Caki2 (cell line): ENCODE measurements around the gene CYP11A1. TPM values are rescaled to one million over a fixed set of nuclear protein-coding genes. Genes with fewer than 3 reads are reported as not detected.

Source experiments
- DNase-seq: peaks from one replicate; pipeline ENCODE4 v3.0.0-alpha.2; 2015; ENCODE audit warnings: low read depth
- in situ Hi-C: cut with HindIII; loops from 2 replicates; pipeline ENCODE4 v1.10.0; 2016; ENCODE audit warnings: low sequenced_read_pairs, low pct_unique_long_range_greater_than_20kb, mixed read lengths
- total RNA-seq: library from RNA; depleted of rRNA; stranded (reverse); fragments of >200 nt; shearing (Covaris generic); gene quantifications from 2 replicates; pipeline ENCODE4 v1.2.3, GENCODE V29; 2014; ENCODE audit warnings: low replicate concordance

The CYP11A1 gene
- total RNA-seq, 1 experiment from 2014 or later: not detected

DNA sequence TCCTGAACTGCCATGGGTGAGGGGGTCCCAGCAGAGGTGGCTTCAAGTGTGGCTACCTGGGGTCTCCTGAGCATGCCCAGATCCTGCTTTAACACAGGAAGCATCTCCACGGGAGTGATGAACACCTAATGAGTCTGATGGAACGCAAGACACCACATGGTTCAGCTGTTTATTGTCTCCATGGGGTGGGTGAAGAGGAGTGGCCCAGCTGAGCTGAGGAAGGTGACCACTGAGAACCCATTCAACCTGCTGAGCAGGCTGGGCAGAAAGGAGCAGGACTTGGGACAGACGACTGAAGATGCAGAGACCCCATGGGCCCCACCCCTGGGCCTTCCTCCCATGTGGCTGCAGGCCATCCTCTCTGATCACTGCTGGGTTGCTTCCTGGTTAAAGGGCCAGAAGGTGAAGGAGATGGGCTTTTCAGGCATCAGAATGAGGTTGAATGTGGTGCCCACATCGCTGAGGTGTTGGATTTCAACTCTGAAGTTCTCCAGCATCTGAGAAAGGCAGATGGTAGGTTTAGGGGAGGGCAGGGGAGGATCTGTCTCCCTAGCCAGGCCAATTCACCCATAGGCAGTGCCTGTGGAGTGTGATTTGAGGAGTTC is 29.7 kb downstream of the CYP11A1 start:
- no peak for DNase-seq
- in situ Hi-C loops: no loop called here

DNA sequence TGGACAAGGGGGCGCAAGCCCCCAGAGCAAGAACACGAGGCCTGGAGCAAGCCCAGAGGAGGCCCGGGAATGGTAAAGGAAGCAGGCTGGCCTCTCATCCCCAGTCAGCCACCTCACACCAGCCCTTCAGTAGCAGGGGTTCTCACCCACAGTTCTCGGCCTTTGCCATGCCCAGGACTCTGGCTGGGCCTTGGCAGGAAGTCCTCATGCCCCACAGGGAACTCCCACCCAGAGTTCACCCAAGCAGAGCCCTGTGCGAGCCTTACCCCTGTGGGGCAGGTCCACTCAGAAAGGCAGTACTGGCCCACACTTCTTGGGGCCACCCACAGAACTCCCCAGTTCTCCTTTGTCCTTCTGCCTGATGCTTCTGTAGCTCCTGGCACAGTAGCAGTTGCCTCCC is 30.3 kb downstream of the CYP11A1 start:
- in situ Hi-C loops: no loop called here

DNA sequence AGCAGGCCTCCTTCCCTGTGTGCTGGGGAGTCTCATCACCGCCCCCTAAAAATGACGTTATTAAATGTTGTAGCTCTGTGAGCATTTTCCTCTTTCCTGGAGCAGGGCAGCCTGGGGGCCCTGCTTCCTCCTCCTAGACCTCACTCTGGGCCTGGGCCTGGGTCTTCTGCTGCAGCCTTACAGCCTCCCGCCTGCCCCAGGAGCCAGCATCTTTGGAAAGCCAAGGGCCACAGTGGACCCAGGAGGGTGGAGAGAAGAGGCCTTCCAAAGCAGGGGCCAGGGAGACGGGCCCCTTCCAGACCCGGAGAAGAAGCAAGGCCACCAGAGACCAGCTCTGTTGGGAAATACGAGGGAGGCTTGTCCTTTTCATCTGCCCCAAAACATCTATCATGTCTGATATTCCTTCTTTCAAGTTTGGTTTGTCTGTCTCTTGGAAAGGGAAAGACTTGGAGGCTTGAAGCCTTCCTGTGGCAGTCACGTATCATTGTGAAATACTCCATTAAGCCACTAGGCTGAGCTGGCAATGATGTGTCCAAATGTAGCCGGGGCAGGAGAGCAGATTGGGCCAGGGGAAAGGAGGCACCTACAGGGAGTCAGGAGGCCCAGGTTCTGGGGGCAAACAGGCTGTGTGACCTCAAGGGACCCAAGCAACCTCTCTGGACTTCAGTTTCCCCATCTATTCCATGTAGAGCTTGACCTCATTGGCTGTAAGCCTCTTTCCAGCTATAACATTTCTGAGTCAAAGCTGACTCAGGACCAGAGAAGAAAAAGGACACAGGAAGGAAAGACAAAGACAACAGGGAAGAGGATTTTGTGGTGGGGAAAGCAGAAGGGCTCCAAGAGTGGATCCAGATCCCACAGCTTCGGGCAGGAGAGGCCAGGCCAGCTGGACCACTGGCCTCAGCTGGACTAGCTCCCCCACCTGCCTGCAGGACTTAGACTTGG is 31.1 kb downstream of the CYP11A1 start:
- no peak for DNase-seq
- in situ Hi-C loops: no loop called here

More for the DNA sequence above, 30.3 kb downstream of the CYP11A1 start:
- no peak for DNase-seq

DNA sequence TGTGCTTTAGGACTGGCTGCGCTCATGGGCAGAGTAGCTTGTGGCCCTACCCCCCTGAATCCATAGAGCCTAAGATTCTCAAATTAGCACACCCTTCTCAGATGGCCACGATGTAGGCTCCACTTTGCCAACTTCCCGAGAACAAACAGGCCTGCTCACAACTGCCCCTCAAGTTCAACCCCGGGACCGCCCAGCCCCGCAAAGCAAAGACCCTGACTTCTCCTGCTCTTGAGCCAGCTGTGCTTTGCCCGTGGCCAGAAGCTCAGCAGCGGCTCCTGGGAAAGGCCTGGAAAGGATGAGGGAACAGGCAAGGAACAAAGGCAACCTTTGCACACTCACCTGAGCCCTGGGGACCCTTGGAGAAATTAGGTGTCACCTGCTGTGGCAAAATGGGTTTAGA is 32.0 kb downstream of the CYP11A1 start:
- in situ Hi-C loops: no loop called here
- DNase-seq: no peak

DNA sequence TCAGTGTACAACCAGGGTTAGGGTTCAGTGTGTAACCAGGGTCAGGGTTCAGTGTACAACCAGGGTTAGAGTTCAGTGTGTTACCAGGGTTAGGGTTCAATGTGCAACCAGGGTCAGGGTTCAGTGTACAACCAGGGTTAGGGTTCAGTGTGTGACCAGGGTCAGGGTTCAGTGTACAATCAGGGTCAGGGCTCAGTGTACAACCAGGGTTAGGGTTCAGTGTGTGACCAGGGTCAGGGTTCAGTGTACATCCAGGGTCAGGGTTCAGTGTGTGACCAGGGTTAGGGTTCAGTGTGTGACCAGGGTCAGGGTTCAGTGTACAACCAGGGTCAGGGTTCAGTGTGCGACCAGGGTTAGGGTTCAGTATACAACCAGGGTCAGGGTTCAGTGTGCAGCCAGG is 33.3 kb downstream of the CYP11A1 start:
- in situ Hi-C loops: no loop called here
- DNase-seq: no peak

DNA sequence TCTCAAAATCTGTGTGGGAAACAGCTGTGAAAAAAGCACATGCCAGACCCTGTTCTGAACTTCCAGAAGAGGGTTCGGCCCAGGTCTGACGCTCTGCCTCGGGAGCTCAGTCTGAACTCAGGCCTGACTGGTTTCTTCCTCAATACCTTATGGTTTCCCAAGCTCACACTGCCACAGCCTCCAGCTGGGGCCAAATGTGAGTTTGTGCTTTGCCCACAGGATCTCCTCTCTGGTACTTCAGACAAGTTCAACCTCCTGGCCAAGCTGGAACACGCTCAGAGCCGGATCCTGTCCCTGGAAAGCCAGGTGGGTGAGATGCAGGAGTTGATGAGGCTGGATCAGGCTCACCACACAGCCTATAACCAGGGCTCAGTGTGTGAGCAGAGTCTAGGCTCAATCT is 33.8 kb downstream of the CYP11A1 start:
- in situ Hi-C loops: no loop called here
- DNase-seq: no peak

DNA sequence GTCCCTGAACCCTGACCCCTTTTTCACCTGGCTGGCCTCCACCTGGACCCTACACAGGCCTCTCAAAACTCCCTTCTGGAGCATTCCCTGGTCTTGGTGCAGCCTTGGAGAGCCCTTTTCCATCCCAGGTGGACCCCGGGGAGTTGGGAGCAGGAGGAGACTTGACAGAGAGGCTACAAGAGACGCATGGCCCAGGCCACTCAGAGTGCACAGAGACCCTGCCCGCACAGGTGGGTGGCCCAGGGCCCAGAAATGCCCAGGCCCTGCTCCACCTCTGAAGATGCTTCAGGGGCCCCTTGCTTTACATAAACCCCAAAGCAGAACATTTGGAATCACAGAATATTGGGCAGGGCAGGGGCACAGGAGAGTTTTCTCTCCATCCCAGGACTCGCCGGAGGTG is 34.4 kb downstream of the CYP11A1 start:
- in situ Hi-C loops: no loop called here
- DNase-seq: no peak

DNA sequence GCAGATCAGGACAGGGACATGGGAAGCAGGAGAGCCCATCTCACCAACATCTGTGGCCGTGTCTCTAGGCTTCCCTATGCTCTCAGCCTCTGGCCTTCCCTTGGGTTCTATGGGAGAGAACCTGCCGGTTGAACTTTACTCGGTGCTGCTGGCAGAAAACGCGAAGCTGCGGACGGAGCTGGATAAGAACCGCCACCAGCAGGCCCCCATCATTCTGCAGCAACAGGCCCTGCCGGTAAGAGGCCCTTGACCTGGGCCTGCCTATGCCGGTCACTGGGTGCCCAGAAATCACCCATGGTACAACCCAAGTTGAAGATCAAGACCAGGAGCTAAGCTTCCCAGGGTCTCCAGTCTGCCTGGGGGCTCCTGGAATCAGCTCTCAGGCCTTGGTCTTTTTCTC is 34.8 kb downstream of the CYP11A1 start:
- in situ Hi-C loops: no loop called here
- no peak for DNase-seq

DNA sequence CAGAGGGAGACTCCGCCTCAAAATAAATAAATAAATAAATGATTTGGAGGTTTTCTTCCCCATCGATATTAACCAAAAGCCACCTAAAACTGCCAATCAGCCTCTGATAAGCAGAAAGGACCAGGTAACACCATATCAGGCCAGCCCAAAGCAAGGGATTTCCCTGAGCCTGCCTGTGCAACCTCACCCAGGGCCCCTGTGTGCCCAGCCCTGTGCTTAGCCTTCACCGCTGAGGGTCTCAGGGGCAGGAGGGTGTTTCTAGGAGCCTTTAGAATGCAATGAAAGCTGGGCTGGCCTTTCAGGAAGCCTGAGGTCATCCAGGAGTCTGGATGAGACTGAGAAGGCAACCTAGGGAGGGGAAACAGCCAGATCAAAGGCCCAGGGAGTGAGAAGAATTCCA is 35.4 kb downstream of the CYP11A1 start:
- in situ Hi-C loops: no loop called here
- DNase-seq: no peak

DNA sequence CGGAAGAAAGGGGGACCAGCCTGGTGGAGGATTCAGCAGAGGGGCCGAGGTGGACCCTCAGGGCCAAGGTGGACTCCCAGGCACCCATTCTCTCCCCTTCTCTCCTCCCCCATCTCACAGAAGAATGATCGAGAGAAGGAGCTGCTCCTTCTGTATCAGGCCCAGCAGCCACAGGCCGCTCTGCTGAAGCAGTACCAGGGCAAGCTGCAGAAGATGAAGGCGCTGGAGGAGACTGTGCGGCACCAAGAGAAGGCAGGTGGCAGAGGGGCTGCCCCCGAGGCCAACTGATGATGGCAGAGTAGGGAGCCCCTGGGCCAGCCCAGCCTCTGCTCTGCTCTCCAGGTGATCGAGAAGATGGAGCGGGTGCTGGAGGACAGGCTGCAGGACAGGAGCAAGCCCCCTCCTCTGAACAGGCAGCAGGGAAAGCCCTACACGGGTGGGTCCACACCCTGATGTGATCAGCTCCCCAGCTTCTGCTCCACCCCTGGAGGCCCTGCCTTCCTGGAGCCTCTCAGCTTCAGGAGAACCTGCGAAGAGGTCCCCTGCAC is 36.5 kb downstream of the CYP11A1 start:
- DNase-seq: no peak
- in situ Hi-C loops: no loop called here

DNA sequence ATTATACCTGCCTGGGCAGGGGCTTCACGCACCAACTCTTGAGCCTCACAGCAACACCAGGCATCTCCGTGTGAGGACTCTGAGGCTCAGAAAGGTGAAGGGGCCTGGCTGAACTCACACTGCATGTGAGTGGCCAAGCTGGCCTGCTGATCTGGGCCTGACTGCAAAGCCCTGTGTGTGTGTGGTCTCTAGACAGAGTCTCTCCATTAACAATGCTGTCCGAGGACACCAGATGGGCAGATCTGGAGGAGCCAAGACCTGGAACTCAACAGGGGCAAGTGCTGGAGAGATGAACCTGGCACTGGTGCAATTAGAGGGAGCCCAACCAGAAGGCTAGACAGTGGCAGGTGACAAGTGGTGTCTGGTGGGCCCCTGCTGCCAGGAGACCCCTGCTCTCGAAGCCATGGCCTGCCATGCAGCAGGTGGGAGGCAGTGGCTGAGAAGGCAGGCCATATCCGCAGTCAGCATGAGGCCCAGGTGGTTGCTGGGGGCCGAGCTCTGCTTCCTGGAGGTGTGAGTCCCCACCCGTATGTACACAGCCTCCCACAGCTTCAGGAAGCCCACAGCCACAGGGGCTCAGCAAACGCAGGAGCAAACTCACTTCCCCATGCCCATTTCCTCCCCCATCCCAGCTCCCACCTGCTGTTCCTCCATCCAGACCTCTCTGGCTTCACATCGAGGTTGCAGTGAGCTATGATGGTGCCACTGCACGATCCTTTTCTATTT is 39.0 kb downstream of the CYP11A1 start:
- in situ Hi-C loops: no loop called here
- no peak for DNase-seq

DNA sequence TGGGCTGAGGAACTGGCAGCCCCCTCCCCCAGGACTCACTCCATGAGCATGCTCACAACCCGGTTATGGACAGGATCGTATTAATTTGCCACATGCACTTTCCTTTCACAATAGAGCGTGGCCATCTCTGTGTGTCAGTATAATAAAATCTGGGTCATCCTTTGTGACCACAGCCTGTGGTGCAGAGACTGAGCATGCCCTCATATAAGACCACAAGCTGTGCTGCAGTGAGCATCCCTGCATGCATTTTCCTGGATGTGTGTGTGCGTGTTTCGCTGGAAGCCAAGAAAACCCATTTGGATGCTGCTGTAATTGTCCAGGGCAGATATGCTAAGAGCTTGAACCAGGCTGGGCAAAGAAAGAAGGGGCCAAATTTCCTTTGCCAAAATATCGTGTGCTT is 39.7 kb downstream of the CYP11A1 start:
- no peak for DNase-seq
- in situ Hi-C loops: no loop called here

DNA sequence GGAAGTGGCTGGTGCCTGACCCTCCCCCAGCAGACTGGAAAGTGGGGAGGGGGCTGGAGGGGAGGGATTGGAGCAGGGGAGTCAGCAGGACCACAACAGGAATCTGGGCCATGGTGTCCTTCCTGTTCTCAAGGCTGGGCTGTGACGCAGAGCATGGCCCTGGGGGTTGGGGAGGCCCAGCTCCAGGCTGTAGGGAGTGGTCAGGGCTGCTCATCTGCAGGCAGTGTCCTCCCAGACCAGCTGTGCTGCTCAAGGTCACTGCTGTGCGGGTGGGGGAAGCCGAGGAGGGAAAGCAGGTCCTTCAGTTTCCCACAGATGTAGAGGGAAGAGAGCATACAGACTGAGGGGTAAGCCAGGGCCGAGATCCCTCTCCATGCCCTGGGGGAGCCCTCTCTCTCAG is 40.7 kb downstream of the CYP11A1 start:
- DNase-seq: no peak
- in situ Hi-C loops: no loop called here

DNA sequence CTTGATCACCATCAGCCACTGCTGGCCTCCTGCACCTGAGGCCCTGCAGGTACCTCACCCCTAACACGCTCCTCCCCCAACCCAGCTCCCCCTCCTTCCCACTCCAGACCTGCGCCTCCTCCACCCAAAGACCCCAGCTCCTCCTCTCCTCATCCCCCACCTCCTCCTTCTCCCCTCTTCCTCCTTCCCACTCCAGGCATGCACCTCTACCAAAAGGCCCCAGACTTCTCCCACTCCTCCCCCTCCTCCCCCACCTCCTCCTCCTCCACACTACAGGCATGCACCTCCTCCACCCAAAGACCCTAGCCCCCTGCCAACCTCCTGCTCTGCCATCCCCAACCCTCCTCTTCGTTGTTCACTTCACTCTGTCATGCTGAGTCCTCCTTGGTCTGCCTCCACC is 42.7 kb downstream of the CYP11A1 start:
- in situ Hi-C loops: no loop called here
- no peak for DNase-seq

DNA sequence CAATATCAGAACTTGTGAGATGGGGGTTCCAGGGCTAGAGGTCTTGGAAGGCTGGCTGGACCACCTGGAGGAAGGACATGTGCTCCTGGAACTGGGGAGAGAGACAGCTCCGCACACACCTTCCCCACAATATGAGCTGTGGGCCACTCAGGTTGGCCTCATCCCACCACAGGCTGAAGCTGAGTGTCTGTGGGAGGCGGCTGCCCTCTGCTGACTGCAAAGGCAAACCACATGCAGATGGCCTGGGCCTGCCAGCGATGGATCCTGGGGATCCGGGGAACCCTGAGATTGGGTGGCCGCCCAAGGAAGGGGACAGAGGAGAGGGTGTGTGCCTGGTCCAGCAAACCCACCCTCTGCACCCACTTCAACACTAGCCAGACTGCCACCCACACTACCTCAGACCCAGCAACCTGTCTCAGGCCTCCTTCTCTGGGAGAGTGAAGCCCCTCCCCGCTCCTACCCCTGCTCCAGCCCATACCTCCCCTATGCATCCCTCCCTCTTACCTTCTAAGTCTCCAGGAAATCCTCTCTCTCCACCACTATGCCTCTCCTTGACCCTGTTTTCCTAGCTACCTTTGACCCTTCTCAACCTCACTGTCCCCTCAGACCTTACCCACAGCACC is 44.8 kb downstream of the CYP11A1 start:
- peak; percentile 41 for DNase-seq
- in situ Hi-C loops: no loop called here

DNA sequence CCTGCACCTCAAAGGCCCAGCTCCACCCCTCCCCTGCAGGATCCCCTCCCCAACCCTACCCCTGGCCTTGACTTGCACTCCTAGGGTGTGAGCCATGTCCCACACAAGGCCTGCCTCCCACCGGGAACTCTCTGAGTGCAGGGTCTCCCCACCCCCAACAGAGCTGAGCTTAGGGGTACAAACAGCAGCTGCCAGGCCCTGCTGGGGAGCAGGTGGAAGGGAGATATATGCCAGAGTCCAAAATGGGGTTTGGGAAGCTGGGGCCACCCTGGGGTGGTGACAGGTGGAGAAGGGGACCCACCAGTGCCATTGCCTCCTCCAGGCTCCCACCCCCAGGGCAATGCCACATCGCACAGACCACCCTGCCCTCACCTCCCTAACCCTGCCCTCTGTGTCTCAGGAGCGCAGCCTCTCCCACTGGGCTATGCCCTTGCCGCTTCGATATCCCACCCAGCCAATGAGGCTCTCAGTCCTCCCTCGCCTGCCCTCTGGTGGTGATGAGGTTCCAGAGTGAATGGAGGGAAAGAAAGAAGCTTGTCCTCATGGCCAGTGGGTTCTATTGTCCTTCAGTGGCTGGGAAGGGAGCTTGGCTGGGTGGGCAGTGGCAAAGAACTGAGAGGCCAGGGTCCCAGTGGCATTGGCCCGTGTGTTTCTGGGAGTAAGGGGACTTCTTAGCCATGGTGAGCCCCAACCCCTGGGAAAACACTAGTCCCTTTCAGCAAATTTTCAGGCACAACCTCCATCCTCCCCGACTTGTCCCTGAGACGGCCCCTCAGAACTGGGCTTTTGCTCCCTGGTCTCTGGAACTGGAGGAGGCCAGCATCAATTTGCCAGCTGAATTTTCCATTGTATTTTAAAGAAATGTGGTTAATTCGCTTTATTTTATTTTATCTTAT is 46.8 kb downstream of the CYP11A1 start:
- in situ Hi-C loops: no loop called here
- no peak for DNase-seq

DNA sequence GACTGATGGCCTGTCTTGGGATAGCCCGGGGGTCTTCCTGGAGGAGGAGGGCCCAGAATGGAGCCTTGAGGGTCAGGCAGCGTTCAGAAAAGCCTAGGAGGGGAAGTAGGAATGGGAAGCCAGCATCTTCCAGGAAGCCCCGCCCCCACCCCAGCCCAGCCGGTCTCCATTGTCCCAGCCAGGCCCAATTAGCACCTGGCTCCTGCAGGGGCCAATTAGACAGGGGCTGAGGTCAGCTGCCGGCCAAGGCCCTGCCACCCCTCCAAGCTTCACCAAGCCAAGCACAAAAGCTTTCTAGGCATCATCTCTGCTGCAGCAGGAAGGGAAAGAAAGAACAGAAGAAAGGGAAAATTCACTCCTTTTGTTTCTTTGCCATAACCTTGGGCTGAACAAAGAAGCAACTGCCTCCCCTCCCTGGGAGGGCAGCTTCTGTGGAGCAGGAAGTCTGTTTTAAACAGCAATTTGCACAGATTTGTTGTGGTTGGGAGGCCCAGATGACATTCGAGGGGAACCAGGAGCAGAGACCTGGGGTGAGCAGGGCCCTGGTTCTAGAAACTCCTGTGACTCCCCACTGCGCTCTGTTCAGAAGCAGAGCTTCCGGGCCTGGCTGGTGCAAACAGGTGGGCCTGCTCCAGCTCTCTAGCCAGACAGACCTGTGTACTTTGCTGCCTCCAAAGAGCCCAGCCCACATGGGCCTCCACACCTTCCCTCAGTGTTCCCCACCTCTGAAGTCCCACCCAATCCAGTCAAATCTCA is 47.7 kb downstream of the CYP11A1 start:
- in situ Hi-C loops: no loop called here
- DNase-seq: no peak
